HG03342 (cell line): ENCODE results near the gene NT5C3B.
"Not testable (repeated sequence)": the region's sequence is repeated elsewhere in the genome, so short reads cannot be mapped to it uniquely, and the experiment has no call there.

ENCODE experiments used
- ATAC-seq: cut with Tn5 transposase; IDR thresholded peaks from one replicate; pipeline ENCODE4 v1.9.1; 2021; ENCODE audit warnings: mild to moderate bottlenecking, moderate library complexity; ENCODE audit not compliant: unreplicated experiment

The NT5C3B gene

DNA sequence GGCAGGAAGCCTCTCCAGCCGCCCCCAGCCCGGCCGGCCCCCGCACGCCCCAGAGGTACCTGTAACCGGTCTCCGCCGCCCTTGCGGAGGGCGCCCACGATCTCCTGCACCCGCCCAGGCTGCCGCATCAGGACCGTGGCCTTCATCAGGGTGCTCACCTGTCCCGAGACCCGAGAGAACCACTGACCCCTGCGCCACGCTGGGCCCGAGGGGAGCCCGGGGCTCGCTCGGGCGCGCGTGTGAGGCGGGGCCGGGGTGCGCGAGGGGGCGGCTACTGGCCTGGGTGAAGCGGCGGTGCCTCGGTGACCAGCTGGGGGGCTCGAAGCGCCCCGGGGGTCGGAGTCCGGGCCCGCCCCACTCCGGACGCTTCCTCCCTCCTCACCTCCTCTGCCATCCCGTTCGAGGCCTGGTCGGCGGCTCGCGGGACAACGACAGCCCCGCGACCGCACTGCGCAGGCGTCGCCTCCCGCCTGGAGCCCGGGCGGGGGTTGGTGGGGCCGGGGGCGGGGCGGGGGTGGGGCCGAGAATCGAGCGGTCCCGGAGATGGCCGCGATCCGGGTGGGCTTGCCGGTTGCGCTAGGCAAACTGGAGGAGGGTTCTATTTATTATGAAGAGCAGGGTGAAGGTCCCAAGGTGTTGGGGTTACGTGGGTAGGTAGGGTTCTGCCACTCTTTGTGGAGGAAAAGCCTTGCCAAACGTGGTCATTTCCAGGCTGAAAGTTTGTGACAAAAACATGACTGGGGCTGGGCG lies at the start of gene NT5C3B:
TSS of gene NT5C3B (minus strand) at position 433 of the 750 bp plus-strand sequence. CDS start at position 394, 39 bp downstream.
- no peak for ATAC-seq

DNA sequence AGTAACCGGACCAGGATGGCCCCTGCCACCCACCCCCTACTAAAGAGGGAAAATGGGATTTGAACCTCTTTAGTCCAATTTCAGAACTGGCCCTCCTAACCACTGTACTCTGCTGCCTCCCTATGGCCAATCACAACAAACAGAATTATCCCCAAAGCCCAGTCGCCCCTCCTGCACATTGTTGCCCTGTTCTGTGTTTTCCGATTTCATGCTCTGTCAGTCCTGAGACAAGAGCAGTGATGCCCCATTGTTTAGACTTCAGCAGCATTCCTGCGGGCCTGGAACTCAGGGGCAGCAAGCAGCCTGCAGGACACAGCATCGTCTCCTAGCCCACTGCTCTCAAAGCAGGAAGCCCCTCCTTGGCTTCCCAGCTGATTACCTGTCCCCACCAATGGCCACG lies 49.7 kb upstream of the NT5C3B start:
- no peak for ATAC-seq

DNA sequence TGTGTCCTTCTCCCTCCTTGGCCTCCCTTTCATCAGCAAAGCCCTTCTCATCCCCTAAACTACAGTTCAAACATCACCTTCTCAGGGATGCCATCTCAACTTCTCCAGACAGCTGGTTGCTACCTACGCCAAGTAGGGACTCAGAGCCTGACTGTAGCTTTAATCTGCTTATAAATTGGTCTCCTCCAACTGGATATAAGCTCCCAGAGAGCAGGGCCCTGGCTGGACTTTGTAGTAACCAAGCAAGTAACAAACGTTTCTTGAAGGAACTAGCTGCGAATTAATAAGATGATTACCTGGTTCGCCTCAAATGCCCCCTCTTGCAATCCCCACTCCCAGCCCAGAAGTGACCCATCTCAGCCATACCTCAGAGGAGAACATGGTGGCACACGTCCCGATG lies 46.7 kb upstream of the NT5C3B start:
- no peak for ATAC-seq

DNA sequence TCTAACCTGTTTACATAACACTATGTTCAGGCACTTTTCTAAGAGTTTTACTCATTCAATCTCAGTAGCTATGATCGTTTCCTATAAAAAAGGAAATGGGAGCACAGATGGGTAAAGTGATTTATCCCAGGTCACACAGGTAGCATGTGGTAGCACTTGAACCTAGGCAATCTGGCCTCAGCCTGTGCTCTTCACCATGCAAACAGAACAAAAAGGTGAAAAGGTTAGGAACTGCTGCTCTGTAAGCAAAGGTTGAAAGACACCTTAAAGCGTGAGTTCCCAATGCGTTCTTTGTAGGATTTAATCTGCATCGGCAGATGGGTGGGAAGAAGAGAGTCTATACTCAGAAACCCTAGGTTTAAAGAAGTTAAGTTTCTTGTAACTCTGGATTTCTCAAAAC lies 44.1 kb upstream of the NT5C3B start:
- no peak for ATAC-seq

DNA sequence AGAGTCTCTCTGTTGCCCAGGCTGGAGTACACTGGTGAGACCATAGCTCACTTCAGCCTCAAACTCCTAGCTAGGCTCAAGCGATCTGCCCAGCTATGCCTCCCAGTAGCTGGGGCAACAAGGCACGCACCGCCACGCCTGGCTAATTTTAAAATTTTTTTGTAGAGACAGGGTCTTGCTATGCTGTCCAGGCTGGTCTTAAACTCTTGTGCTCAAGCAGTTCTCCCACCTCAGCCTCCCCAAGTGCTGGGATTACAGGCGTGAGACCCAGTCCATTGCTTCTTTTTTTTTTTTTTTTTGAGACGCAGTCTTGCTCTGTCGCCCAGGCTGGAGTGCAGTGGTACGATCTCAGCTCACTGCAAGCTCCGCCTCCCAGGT lies 38.2 kb upstream of the NT5C3B start:
- ATAC-seq: not testable (repeated sequence)

DNA sequence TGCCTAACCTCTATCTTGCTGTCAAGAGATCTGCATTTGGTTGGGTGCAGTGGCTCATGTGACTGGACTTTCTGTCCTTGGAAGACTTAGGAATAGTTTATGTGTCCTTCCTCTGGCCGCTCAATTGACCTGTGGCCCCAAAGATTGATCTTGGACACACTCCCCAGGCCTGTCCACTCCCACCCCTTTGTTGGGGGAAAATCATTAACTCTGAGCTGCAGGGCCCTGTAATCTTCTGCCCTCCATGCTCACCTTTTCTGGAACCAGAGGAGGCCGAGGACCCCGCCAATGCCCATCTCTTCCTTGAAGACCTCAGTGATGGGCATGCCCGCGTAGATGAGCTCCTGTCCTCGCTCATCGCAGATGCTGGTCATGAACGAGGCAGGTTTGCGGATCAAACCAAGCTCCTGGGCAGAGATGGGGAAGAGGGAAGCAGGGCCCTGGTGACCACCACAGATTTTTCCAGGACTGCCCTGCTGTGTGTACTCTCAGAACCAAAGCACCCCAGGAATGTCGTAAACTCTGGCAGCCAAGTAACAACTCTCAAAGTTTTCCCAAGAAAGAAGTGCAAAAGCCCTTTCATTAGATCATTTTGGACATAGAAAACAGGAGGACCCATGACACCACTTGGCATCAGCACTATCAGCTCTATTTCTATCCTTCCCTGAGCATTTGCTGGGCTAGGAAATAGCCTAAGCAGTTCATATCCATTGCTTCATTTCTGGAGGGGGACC lies 37.7 kb upstream of the NT5C3B start:
- ATAC-seq: no peak

DNA sequence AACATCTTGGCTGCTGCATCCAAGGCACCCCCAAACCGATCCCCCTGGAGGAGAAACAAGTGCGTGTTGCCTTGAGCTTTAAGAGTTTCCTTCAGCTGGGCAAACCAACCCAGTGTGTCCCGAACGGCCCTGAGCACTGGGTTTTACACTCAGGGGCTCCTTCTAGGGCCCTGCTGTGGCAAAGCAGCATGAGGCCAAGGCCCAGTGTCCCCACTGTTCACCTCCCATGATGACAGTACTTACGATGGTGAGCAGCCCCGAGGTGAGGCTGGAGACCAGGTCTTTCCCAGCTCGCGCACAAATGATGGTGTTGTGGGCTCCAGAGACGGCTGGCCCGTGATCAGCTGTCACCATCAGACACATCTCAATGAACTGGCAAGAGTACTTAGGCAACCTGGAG lies 35.8 kb upstream of the NT5C3B start:
- no peak for ATAC-seq

DNA sequence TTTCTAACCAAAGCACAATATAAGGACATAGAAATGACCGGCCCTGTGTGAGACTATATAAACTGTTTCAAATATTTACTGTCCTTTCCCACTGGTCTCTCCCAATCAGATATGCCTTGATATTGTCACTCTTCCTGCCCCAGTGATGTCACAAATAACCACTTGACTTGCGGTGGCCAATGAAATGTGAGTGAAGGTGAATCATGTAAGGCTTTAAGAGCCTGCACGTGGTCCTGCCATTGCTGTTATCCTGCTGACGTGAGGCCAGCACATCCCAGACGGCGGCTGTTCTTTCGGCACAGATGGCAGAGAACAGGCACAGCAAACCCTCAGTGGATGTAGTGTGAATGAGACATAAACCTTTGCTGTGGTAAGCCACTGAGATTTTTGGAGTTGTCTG lies 34.6 kb upstream of the NT5C3B start:
- ATAC-seq: no peak

DNA sequence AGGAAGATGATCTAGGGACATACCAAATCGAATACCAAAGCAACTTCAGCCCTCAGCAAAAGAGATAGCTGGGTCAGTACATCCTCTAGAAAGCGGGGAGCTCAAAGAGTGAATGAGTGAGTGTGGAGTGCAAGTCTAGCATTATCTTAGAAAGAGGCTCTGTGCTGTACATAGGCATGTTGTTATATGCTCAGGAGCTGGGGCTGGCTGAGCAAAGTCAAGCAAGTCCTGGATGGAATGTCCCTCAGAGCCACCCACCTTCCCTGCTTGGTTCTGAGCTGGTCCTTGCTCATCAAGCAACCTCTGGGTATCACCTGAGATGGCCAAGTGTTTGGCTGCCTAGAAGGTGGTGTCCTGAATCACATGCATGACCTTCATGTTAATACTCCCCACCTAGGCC lies 34.1 kb upstream of the NT5C3B start:
- no peak for ATAC-seq

DNA sequence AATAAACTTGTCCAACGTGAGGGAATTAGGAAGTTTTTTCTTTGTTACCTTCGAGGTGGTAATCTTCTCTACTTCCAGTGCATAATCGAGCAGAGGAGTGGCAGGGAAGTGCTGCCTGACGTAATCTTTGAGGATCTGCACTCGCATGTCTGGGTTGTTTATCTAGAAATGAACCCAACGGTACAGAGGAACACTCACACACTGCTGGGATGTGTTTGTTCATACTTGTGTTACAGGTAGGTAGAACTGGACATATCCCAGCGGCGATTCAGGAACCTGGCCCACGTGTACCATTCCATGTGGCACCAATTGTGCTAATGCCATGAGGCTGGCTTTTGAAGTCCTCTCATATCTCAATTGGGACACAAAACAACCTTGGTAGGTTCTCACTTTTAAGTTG lies 33.4 kb upstream of the NT5C3B start:
- ATAC-seq: no peak

DNA sequence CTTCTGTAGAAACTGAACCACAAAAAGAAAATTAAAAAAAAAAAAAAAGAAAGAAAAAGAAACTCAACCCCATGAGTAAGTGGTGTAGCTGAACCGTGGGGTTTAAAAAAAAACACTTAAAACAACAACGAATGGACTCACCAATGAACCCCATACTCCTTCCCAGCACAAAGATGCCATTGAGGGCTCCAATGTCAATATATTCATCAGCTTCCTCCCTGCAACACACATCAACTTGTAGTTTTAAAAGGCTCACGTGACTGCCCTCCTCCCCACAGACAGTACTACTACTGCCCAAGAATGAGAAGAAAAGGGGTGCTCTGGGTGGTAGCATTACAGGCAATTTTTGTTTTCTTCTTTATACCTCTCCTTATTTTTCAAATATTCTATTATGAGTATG lies 32.5 kb upstream of the NT5C3B start:
- no peak for ATAC-seq

DNA sequence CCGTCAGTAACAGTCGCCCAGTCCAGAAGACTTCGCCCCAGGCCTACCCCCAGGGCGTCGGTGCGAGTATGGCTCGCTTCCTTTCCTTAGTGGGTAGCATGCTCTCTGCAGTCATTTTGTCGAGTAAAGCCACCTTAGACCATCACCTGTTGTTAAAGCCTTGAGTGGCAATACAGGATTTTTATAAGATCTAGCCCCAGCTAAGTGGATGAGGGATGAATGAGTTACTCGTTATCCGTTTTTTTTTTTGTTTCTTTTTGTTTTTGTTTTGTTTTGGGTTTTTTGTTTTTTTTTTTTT lies 29.5 kb upstream of the NT5C3B start:
- no peak for ATAC-seq

DNA sequence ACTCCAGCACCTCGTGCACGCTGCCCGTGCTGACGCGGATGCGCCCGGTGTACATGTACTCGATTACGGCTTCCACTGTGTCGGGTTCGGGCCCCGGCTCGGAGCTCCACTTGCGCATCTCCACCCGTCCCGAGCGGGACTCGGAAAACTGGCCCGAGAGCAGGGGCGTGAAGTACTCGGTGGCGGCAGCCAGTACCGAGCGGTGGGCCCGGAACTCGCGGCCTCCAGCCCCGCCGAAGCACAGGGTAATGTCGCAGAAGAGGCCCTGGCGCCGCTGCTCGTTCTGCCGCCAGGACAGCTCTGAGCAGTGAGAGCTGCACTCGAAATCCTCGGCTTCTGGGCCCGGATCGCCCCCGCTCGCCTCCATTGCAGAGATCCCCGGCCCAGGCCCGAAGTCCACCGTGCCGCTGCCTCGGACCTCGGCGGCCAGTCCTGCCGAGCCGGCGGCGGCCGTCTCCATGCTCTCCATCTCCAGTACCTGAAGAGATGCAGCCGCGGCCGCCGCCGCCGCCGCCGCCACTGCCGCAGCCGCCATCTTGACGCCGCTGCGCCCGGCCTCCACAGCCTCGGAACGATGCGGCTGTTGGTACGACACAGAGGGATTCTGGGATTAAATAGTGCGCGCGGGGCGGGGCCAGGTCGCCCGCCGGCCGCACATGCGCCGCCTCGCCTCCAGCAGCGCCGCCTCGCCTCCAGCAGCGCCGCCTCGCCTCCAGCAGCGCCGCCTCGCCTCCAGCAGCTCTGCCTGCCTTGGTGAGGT lies 29.0 kb upstream of the NT5C3B start, which contains the start of gene KLHL11:
TSS of gene KLHL11 (minus strand) at position 588 of the 760 bp plus-strand sequence. CDS start at position 535, 53 bp downstream.
- ATAC-seq: peak; percentile 84

DNA sequence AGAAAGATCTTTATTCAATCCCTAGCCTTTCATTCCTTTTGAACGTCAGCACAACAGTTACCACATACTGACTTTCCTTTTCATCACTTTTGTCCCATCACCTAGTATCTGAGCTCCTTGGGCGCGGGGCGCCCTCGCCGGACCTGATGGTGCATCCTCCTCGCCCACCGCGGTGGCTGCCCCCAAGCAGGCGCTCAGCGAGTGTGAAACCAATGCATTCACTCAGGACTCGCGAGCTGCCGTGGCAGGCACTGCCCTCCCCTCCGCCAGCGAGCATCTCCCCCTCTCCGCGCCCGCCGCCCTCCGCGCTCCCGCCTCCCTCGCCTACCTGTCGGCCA lies 28.4 kb upstream of the NT5C3B start:
- ATAC-seq: no peak

DNA sequence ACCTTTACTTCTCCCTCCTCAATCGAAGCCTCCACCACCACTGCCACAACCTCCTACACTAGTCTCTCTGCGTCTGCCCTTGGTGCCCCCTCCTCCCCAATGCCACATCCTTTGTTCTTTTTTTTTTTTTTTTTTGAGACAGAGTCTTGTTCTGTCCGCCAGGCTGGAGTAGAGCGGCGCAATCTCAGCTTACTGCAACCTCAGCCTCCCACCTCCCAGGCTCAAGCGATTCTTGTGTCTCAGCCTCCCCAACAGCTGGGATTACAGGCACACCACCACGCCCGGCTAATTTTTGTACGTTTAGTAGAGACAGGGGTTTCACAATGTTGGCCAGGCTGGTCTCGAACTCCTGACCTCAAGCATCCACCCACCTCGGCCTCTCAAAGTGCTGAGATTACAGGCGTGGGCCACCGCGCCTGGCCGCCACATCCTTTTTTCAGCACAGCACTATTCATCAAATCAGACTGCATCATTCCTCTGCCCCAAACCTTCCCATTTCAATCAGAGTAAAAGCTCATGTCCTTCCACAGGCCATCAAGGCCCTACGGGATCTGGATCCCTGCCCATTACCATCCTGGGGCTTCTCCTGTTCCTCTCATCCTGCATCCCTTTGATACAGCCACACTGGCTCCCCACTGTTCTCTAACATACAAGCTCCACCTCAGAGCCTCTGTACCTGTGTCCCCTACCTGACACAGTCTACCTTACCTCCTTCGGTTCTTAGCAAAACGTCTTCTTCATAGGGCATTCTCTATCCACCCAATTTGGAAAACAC lies 27.2 kb upstream of the NT5C3B start:
- no peak for ATAC-seq

DNA sequence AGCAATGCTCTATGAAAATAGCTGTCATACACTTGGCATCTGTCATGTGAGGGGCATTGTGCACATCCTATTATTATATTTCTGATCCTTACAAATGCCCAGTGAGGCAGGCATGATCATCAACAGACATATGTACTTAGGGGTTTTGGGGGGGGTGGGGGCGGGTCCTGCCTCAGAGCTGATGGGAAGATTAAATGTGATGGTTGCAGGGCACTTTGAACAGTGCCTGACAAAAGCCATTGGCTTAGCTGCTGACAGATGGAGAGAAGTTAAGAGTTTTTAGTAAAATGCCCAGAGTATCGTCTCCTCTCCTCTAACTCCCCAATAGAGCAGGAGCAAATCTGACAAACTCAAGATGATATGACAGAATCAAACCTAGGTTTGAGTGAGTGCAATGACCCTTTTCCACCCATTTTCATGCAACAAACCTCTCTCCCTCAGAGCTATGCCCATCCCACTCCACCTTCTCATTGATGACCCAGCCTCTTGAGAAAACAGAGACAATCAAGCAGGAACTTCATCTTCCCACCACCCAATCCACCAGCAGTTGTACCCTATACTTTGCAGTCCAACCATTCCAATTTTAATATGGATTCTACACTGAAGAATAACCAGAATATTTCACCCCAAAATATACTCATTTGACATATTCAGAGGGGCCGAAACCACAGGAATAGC lies 24.4 kb upstream of the NT5C3B start:
- ATAC-seq: no peak

DNA sequence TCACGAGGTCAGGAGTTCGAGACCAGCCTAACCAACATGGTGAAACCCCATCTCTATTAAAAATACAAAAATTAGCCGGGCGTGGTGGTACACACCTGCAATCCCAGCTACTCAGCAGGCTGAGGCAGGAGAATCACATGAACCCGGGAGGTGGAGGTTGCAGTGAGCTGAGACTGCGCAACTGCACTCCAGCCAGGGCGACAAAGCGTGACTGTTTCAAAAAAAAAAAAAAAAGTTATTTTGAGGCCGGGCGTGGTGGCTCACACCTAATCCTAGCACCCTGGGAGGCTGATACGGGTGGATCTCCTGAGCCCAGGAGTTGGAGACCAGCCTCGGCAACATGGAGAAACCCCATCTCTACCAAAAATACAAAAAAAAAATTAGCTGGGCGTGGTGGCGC lies 15.3 kb upstream of the NT5C3B start:
- ATAC-seq: not testable (repeated sequence)

DNA sequence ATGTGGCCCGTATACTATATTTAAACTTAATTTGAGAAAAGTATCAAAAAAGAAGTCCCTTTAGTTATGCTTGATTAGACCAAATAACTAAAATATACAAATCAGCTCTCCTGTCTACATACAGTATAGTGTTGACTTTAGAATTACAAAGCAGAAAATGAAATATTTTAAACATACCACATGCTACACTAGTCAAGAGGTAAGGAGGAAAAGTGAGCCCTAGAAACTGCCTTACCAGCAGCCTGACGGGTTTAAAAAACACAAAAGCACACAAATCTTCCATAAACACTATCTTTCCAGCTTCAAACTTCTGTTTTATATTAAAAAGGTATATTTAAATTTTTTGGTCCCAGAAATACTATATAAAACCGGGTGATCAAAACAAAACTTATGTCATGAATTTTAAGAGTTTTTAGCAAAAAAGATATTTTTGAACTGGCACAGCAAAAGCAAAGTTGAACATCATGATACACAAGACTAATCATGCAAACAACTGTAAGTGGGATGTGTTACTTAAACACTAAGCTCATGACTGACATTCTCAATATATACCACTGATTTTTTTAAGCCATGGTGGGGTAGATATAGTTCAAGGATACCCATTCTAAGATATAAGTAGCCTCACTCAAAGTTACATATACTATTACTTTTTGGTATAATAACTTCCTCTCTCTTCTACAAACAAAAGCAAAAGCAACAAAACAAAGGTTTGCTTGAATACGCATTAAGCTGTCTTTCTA lies 13.4 kb upstream of the NT5C3B start:
- no peak for ATAC-seq

DNA sequence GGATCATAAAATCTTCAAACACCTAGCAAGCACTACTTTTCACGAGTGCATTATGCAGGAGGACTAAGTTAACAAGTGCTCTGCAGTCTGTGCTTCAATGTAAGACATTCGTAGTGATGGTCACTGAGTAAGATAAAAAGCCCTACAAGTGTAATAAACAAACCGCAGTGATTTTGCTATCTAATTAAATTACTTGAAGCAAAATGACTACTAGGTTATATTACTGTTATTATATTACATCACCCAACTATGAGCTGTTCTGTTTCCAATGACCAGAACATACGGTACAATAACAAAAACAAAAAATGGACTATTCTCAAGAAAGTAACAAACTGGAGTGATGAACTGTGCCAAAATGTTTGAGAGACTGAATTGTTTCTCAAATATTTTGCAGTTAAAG lies 12.8 kb upstream of the NT5C3B start:
- ATAC-seq: no peak

DNA sequence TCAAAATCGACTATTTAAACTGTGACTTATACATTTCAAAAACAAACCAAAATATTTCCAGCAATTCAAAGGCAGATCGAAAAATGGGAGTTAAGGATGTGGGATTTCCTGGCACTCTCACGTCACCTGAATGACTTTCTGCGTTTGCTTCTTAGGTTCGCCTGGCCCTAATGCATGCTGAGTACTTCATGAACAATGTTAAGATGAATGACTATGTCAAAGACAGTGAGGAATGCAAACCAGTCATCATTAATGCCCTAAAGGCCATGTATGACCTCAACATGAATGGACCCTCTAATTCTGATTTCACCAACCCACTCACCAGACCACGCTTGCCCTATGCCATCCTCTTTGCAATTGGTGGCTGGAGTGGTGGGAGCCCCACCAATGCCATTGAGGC lies 8.9 kb upstream of the NT5C3B start:
- ATAC-seq: no peak
